ENCODE results near the gene NAGPA. TPM values are rescaled to one million over a fixed set of nuclear protein-coding genes. Genes with fewer than 3 reads are reported as not detected.
A peak's percentile ranks its signal among the peaks of the same experiment; 100 is the strongest.

Gene NAGPA
- total and polyA plus RNA-seq, 2 of the 13 experiments (the other 11 are each of a cell fraction or from before 2014, with no cell fraction given) = 27.1 to 60.3 TPM

GRCh38 chr16:5033256-5034166 is at the start of gene NAGPA (continued):
- TF ChIP-seq RERE (CRISPR knock-in tag; IDR thresholded peaks at IDR 0.05; ENCODE audit: low read depth) (peak; percentile 67; the same call in 1 of the 2 replicates), RCOR2 (CRISPR knock-in tag; IDR thresholded peaks at IDR 0.05) (no peak; the same call in 1 of the 2 replicates), HOXA9 (CRISPR knock-in tag; IDR thresholded peaks at IDR 0.05; ENCODE audit: borderline replicate concordance) (peak; percentile 82; the same call in 1 of the 2 replicates), ZNF770 (CRISPR knock-in tag; IDR thresholded peaks at IDR 0.05) (peak; percentile 75), IRF1 (CRISPR knock-in tag; IDR thresholded peaks at IDR 0.05; ENCODE audit: low read depth) (no peak; the same call in 1 of the 2 replicates), KDM4B (CRISPR knock-in tag; IDR thresholded peaks at IDR 0.05) (peak; percentile 86), DPF2 (CRISPR knock-in tag; IDR thresholded peaks at IDR 0.05; ENCODE audit: borderline replicate concordance, low read depth) (peak; percentile 28; the same call in 1 of the 2 replicates), UBTF (CRISPR knock-in tag; IDR thresholded peaks at IDR 0.05) (peak; percentile 88), HMGA1 (CRISPR knock-in tag; conservative IDR thresholded peaks at IDR 0.05) (no peak), ZXDC (CRISPR knock-in tag; IDR thresholded peaks at IDR 0.05) (peak; percentile 85), FOXC1 (CRISPR knock-in tag; IDR thresholded peaks at IDR 0.05; ENCODE audit: borderline replicate concordance) (peak; percentile 94; the same call in 1 of the 2 replicates)

Data from HepG2 (cell line).